SK-N-SH treated with all-trans-retinoic acid at 6 μM for 48 hours (cell line): ENCODE data around the gene ERI3.

Experiments
- ATAC-seq: fragments of 200-7000 bp; cut with Tn5 transposase; 3 replicates; pipeline ENCODE4 v1.9.1; 2020; ENCODE audit warnings: mild to moderate bottlenecking, moderate library complexity
- ARNTL ChIP-seq: fragments of 450-650 bp; formaldehyde crosslinking; IDR thresholded peaks from 2 replicates; pipeline ENCODE4 v1.5.0; 2020; ENCODE audit warnings: low read depth, mild to moderate bottlenecking, moderate library complexity, borderline replicate concordance
- BACH2 ChIP-seq: fragments of 250-450 bp; sonication (Bioruptor Pico); IDR thresholded peaks from 2 replicates; pipeline ENCODE4 v1.9.0; 2021; ENCODE audit warnings: mild to moderate bottlenecking, borderline replicate concordance
- CSDC2 ChIP-seq: fragments of 250-450 bp; sonication (Bioruptor Pico); IDR thresholded peaks from 2 replicates; pipeline ENCODE4 v1.5.0; 2020; ENCODE audit warnings: mild to moderate bottlenecking, moderate library complexity
- ESRRG ChIP-seq: fragments of 250-450 bp; sonication (Bioruptor Pico); IDR thresholded peaks from 2 replicates; pipeline ENCODE4 v1.6.1; 2021; ENCODE audit warnings: mild to moderate bottlenecking
- GLIS3 ChIP-seq: fragments of 250-450 bp; sonication (Bioruptor Pico); IDR thresholded peaks from 2 replicates; pipeline ENCODE4 v1.5.0; 2020; ENCODE audit warnings: mild to moderate bottlenecking, moderate library complexity
- ISL1 ChIP-seq: fragments of 250-450 bp; sonication (Bioruptor Pico); IDR thresholded peaks from 2 replicates; pipeline ENCODE4 v2.1.2; 2022; ENCODE audit warnings: mild to moderate bottlenecking, moderate library complexity
- OSR1 ChIP-seq: fragments of 250-450 bp; sonication (Bioruptor Pico); IDR thresholded peaks from 2 replicates; pipeline ENCODE4 v1.8.0; 2022; ENCODE audit warnings: moderate library complexity, mild to moderate bottlenecking, inconsistent platforms
- PPARA ChIP-seq: fragments of 250-450 bp; sonication (Bioruptor Pico); IDR thresholded peaks from 2 replicates; pipeline ENCODE4 v1.5.0; 2020; ENCODE audit warnings: mild to moderate bottlenecking, borderline replicate concordance
- SNAI2 ChIP-seq: fragments of 250-450 bp; sonication (Bioruptor Pico); IDR thresholded peaks from 2 replicates; pipeline ENCODE4 v1.5.0; 2020; ENCODE audit warnings: mild to moderate bottlenecking, moderate library complexity
- TCF4 ChIP-seq: fragments of 250-450 bp; sonication (Bioruptor Pico); IDR thresholded peaks from 2 replicates; pipeline ENCODE4 v1.8.0; 2021; ENCODE audit warnings: mild to moderate bottlenecking, moderate library complexity, borderline replicate concordance
- TOX ChIP-seq: fragments of 250-450 bp; sonication (Bioruptor Pico); IDR thresholded peaks from 2 replicates; pipeline ENCODE4 v1.8.0; 2021; ENCODE audit warnings: mild to moderate bottlenecking, moderate library complexity, borderline replicate concordance
- ZC3H10 ChIP-seq: fragments of 250-450 bp; sonication (Bioruptor Pico); IDR thresholded peaks from 2 replicates; pipeline ENCODE4 v1.5.1; 2021; ENCODE audit warnings: mild to moderate bottlenecking, moderate library complexity
- ZFP3 ChIP-seq: fragments of 250-450 bp; sonication (Bioruptor Pico); IDR thresholded peaks from 2 replicates; pipeline ENCODE4 v1.5.0; 2020; ENCODE audit warnings: mild to moderate bottlenecking, moderate library complexity
- ZNF565 ChIP-seq: fragments of 450-650 bp; formaldehyde crosslinking; conservative IDR thresholded peaks from 2 replicates; pipeline ENCODE4 v1.5.0; 2020; ENCODE audit warnings: low read depth, mild to moderate bottlenecking, moderate library complexity
- ZNF8 ChIP-seq: fragments of 450-650 bp; formaldehyde crosslinking; IDR thresholded peaks from 2 replicates; pipeline ENCODE4 v1.5.0; 2020; ENCODE audit warnings: mild to moderate bottlenecking, moderate library complexity
- TF ChIP-seq, protein P1 (sequence below): fragments of 250-450 bp; sonication (Bioruptor Pico); IDR thresholded peaks from 2 replicates; pipeline ENCODE4 v1.8.0; 2020; ENCODE audit warnings: mild to moderate bottlenecking, moderate library complexity, borderline replicate concordance
- TF ChIP-seq, protein P2 (sequence below): fragments of 250-450 bp; sonication (Bioruptor Pico); IDR thresholded peaks from 2 replicates; pipeline ENCODE4 v1.5.0; 2020; ENCODE audit warnings: mild to moderate bottlenecking, moderate library complexity
- TF ChIP-seq, protein P3 (sequence below): fragments of 250-450 bp; sonication (Bioruptor Pico); IDR thresholded peaks from 2 replicates; pipeline ENCODE4 v1.8.0; 2021; ENCODE audit warnings: low read depth, mild to moderate bottlenecking, moderate library complexity, borderline replicate concordance

The ERI3 gene

DNA sequence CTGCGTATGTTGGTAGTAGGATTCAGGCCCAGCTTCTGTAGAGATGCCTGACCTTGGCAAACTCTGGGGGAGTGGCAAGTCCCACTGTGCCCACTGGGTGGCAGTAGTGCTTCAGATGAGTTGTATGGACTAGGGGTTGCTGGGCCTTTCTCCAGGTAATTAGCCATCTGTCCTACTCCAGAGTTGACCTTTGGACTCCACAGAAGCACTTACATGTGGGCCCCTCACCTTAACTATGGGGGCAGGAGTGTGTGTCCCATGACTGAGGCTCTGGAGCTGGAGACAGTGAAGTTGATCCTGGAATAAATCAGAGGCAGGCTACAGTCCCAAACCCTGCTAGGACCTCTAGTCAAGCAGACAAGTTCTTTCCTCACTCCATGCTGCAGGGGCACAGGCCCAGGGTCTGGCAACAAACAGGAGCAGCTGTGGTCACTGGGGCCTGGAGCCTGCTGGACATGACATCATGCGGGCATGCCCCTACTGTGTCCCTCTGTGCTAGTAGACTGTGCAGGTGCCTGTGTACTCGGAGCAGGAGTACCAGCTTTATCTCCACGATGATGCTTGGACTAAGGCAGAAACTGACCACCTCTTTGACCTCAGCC, 137.1 kb downstream of the ERI3 start:
- TF ChIP-seq OSR1 (no peak), ZC3H10 (no peak), ISL1 (CRISPR knock-in tag) (no peak), ESRRG (no peak), PPARA (CRISPR knock-in tag) (no peak), ZNF565 (CRISPR knock-in tag) (no peak), TOX (no peak), SNAI2 (CRISPR knock-in tag) (no peak), BACH2 (CRISPR knock-in tag) (no peak), GLIS3 (CRISPR knock-in tag) (no peak), ZNF8 (CRISPR knock-in tag) (no peak), CSDC2 (CRISPR knock-in tag) (no peak), TCF4 (no peak)
- TF ChIP-seq, protein P1, sequence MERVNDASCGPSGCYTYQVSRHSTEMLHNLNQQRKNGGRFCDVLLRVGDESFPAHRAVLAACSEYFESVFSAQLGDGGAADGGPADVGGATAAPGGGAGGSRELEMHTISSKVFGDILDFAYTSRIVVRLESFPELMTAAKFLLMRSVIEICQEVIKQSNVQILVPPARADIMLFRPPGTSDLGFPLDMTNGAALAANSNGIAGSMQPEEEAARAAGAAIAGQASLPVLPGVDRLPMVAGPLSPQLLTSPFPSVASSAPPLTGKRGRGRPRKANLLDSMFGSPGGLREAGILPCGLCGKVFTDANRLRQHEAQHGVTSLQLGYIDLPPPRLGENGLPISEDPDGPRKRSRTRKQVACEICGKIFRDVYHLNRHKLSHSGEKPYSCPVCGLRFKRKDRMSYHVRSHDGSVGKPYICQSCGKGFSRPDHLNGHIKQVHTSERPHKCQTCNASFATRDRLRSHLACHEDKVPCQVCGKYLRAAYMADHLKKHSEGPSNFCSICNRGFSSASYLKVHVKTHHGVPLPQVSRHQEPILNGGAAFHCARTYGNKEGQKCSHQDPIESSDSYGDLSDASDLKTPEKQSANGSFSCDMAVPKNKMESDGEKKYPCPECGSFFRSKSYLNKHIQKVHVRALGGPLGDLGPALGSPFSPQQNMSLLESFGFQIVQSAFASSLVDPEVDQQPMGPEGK, result no peak
- TF ChIP-seq, protein P2, sequence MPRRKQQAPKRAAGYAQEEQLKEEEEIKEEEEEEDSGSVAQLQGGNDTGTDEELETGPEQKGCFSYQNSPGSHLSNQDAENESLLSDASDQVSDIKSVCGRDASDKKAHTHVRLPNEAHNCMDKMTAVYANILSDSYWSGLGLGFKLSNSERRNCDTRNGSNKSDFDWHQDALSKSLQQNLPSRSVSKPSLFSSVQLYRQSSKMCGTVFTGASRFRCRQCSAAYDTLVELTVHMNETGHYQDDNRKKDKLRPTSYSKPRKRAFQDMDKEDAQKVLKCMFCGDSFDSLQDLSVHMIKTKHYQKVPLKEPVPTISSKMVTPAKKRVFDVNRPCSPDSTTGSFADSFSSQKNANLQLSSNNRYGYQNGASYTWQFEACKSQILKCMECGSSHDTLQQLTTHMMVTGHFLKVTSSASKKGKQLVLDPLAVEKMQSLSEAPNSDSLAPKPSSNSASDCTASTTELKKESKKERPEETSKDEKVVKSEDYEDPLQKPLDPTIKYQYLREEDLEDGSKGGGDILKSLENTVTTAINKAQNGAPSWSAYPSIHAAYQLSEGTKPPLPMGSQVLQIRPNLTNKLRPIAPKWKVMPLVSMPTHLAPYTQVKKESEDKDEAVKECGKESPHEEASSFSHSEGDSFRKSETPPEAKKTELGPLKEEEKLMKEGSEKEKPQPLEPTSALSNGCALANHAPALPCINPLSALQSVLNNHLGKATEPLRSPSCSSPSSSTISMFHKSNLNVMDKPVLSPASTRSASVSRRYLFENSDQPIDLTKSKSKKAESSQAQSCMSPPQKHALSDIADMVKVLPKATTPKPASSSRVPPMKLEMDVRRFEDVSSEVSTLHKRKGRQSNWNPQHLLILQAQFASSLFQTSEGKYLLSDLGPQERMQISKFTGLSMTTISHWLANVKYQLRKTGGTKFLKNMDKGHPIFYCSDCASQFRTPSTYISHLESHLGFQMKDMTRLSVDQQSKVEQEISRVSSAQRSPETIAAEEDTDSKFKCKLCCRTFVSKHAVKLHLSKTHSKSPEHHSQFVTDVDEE (CRISPR knock-in tag), result no peak
- TF ChIP-seq, protein P3, sequence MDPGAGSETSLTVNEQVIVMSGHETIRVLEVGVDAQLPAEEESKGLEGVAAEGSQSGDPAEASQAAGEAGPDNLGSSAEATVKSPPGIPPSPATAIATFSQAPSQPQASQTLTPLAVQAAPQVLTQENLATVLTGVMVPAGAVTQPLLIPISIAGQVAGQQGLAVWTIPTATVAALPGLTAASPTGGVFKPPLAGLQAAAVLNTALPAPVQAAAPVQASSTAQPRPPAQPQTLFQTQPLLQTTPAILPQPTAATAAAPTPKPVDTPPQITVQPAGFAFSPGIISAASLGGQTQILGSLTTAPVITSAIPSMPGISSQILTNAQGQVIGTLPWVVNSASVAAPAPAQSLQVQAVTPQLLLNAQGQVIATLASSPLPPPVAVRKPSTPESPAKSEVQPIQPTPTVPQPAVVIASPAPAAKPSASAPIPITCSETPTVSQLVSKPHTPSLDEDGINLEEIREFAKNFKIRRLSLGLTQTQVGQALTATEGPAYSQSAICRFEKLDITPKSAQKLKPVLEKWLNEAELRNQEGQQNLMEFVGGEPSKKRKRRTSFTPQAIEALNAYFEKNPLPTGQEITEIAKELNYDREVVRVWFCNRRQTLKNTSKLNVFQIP (CRISPR knock-in tag), result no peak
- ATAC-seq, result peak; percentile 75

DNA sequence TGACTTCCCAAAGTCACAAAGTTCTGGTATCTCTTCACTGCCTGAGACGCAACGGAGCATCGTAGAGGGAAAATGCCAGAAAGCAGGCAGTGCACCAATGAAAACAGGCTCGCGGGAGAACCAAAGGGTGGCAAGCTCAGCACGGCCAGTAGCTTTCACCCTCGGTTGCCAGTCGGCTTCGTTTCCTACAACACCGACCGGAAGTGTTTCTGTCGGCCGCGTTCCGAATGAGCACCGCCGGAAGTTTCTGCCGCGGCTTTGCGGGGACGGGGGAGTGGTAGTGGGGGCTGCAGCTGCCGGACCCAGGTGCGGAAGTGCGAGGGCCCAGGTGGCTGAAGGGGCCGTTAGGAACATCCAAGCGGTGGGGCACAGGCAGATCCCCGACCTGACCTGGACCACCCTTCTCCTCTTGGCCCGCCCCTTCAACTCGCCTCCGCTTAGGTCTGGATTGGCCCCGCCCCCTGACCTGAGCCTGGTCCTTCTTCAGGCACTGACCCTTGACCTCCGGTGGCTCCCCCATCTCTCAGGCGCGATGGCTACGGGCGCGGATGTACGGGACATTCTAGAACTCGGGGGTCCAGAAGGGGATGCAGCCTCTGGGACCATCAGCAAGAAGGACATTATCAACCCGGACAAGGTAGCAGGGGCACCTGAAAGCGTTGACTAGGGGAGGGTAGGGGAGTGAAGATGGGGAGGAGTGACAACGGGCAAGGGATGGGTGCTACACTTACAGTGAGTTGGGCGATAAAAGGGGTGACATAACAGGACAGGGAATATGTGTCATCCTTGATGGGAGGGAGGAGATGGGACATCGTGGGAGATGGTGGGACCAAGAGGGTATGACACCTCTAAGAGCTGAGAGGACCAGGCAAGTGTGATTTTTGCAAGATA, 141.6 kb downstream of the ERI3 start, which contains the start of gene DMAP1:
DMAP1 (plus strand) TSS at position 250 of the 891 bp plus-strand sequence; CDS start at position 533, 283 bp downstream.
- peak; percentile 92 for ATAC-seq
- TF ChIP-seq ZFP3 (CRISPR knock-in tag) (peak; percentile 67; the same call in 1 of the 2 replicates), ARNTL (CRISPR knock-in tag) (no peak), GLIS3 (CRISPR knock-in tag) (0 out of 2 replicates have a peak, but pooled peaks have one; percentile 31), CSDC2 (CRISPR knock-in tag) (peak; percentile 67; the same call in 1 of the 2 replicates), OSR1 (no peak), PPARA (CRISPR knock-in tag) (peak; percentile 75; the same call in 1 of the 2 replicates)
- TF ChIP-seq, protein P2 (CRISPR knock-in tag), result 0 out of 2 replicates have a peak, but pooled peaks have one; percentile 56
- TF ChIP-seq, protein P3 (CRISPR knock-in tag), result no peak
- TF ChIP-seq, protein P1, result peak; percentile 63; the same call in 1 of the 2 replicates
